Activated T-cell treated with anti-CD3 and anti-CD28 coated beads for 4 hours (primary cell): Measurements from ENCODE around the gene FAM131A.

Experiments used
- DNase-seq: peaks from one replicate; pipeline ENCODE4 v3.0.0-alpha.2; 2020

The FAM131A gene

DNA sequence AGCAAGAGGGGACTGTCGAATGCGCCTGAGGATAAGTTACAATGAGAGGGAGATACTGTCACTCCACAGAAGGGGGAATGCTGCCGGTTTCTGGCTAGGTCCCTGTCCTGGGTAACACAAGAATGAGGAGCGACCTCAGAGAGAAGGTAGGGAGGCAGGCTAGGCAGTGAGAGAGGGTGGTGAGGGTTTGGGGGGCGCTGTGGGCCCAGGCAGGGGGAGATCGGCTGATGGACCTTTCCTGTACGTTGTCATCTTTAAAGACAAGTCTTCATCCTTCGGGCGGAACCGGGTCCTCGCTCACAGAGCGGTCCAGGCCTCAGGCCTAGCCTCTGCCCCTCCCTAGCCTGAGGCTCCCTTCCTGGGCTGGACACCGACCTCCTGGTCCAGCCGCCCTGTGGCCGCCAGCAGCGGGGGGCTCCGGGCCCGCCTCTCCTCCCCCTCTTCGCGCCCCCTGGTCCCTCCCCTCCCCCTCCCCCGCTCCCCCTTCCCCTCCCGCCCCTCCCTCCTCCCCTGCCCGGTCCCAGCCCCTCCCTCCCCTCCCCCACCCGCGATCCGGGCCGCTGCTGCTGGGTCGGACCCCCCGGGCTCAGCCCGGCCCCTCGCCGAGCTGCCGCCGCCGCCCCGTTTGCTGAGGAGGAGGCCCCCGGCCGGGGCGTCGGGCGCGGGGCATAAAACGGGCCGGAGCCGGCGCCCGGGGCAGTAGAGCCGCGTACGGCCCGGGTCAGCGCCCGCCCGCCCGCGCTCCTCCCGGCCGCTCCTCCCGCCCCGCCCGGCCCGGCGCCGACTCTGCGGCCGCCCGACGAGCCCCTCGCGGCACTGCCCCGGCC lies 42.2 kb downstream of the FAM131A start, which contains the start of gene CHRD:
CHRD (plus strand) TSS at position 697 of the 827 bp plus-strand sequence. CDS start 265 bp downstream, outside the sequence.
- DNase-seq: no peak

DNA sequence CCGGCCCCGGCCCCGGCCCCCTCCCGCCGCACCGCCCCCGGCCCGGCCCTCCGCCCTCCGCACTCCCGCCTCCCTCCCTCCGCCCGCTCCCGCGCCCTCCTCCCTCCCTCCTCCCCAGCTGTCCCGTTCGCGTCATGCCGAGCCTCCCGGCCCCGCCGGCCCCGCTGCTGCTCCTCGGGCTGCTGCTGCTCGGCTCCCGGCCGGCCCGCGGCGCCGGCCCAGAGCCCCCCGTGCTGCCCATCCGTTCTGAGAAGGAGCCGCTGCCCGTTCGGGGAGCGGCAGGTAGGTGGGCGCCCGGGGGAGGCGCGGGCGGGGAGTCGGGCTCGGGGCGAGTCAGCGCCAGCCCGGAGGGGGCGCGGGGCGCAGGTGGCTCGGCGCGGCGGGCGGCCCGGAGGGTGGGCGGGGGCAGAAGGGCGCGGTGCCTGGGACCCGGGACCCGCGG lies 42.8 kb downstream of the FAM131A start:
- DNase-seq: no peak

DNA sequence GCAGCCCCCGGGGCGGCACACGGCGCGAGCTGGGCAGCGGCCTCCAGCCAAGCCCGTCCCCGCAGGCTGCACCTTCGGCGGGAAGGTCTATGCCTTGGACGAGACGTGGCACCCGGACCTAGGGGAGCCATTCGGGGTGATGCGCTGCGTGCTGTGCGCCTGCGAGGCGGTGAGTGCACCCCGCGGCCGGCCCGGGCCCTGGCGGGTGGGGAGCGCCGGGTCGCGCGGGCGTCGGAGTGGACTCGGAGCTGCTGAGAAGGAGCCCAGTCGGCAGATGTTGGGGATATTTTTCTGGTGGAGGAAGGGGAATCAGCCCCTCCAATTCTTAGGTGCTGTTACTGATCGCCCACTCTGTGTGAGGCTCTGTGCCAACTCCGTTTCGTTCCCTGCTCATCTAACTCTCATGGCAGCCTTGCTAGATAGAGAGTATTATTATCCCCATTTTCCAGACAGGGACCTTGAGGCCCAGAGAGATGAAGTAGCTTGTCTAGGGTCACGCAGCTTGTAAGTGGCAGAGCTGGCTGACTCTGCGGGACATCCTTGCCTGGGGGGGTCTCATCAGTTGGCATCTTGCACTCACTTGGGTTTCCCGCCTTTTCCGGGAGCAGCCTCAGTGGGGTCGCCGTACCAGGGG lies 43.3 kb downstream of the FAM131A start:
- no peak for DNase-seq

GRCh38 chr3:184381261-184382224 lies 44.1 kb downstream of the FAM131A start:
- no peak for DNase-seq

GRCh38 chr3:184382326-184383032 lies 45.1 kb downstream of the FAM131A start:
- DNase-seq: no peak

DNA sequence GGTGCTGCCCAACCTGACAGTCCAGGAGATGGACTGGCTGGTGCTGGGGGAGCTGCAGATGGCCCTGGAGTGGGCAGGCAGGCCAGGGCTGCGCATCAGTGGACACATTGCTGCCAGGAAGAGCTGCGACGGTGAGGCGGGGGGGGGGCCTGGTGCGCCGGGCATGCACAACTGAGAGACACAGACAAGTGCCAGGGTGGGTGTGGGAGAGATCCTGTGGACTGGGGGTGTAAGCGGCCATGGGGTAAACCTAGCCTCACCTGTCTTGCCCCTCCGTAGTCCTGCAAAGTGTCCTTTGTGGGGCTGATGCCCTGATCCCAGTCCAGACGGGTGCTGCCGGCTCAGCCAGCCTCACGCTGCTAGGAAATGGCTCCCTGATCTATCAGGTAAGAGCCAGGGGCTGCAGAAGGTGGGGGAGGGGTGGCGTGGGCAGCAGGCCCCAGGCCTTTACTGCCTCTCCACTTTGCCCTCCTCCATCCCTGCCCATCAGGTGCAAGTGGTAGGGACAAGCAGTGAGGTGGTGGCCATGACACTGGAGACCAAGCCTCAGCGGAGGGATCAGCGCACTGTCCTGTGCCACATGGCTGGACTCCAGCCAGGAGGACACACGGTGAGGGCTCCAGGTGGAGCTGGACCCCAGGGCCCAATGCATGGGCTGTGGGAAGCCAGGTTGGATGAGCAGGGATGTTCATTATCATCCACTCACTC lies 45.8 kb downstream of the FAM131A start:
- no peak for DNase-seq

- no peak for DNase-seq
These were observed 46.9 kb downstream of the FAM131A start for GRCh38 chr3:184384342-184384741.

DNA sequence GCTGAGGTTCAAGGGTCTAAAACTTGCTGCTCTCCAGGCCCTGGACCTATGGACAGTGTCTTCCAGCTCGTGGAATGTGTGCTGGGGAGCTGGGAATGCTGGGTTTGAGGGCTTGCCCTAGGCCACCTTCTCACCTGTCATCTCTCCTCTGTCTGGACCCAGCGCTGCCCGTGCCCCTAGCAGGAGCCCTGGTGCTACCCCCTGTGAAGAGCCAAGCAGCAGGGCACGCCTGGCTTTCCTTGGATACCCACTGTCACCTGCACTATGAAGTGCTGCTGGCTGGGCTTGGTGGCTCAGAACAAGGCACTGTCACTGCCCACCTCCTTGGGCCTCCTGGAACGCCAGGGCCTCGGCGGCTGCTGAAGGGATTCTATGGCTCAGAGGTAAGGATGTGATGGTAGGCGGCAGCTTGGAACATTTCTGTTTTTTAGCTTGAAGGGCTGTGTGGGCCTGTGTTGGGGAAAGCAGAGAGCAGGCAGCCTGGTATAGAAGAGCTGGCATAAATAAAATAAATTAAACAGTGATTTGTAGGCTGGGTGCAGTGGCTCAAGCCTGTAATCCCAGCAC lies 47.5 kb downstream of the FAM131A start:
- DNase-seq: no peak

DNA sequence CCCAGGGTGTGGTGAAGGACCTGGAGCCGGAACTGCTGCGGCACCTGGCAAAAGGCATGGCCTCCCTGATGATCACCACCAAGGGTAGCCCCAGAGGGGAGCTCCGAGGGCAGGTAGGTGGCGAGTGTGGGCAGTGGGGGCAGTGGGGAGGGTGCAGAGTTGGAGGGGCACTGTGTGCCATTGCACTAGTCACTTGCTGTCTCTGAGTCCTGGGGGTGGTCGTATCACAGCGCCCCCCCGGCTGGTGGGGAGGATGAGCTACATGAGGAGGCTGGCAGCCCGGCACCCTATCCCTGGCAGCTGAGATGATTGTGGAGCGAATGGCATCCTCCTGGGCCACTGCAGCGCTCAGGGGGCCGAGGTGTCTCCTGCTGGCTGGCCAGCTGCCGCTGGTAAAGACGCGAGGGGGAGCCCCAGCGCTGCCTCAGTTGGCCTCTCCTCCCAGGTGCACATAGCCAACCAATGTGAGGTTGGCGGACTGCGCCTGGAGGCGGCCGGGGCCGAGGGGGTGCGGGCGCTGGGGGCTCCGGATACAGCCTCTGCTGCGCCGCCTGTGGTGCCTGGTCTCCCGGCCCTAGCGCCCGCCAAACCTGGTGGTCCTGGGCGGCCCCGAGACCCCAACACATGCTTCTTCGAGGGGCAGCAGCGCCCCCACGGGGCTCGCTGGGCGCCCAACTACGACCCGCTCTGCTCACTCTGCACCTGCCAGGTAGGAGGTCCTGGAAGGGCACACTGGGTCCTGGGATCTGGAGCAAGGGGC lies 48.8 kb downstream of the FAM131A start:
- DNase-seq: no peak

DNA sequence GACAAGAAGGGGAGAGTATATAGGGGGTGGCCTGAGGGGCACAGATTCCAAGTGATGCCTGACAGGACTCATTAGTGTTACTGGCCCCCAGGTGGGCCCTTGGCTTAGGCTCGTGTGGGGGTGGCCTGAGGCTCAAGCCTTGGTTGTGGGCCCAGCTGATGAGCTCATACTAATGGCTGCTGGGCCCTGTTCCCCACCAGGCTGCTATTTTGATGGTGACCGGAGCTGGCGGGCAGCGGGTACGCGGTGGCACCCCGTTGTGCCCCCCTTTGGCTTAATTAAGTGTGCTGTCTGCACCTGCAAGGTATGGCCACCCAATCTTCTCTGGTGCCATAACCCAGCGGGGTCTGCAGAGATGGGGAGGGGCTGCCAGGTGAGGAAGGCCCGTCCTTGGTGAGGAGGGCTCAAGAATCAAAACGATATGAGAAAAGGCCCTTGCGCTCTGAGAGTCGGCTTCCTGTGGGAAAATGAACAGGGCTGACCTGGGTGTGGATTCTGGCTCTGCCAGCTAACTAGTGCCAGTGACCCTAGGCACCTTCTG lies 49.8 kb downstream of the FAM131A start:
- no peak for DNase-seq

GRCh38 chr3:184388164-184388935 lies 51.0 kb downstream of the FAM131A start:
- DNase-seq: no peak

GRCh38 chr3:184388936-184389230 lies 51.5 kb downstream of the FAM131A start:
- DNase-seq: no peak

DNA sequence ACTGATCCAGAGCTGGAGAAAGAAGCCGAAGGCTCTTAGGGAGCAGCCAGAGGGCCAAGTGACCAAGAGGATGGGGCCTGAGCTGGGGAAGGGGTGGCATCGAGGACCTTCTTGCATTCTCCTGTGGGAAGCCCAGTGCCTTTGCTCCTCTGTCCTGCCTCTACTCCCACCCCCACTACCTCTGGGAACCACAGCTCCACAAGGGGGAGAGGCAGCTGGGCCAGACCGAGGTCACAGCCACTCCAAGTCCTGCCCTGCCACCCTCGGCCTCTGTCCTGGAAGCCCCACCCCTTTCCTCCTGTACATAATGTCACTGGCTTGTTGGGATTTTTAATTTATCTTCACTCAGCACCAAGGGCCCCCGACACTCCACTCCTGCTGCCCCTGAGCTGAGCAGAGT lies 52.0 kb downstream of the FAM131A start:
- DNase-seq: no peak

DNA sequence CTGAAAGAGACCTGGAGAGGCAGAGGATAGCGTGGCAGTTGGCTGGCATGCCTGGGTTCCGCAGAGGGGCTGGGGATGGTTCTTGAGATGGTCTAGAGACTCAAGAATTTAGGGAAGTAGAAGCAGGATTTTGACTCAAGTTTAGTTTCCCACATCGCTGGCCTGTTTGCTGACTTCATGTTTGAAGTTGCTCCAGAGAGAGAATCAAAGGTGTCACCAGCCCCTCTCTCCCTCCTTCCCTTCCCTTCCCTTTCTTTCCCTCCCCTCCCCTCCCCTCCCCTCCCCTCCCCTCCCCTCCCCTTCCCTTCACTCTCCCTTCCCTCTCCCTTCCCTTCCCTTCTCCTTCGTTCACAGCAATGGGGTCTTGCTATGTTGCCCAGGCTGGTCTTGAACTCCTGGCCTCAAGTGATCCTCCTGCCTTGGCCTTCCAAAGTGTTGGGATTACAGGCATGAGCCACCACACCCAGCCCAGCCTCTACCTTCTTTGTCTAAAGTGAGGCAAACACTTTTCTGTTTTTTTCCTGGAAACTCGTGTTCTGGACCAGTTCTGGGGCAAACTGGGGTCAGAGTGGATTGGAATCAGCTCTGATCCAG lies 52.6 kb downstream of the FAM131A start:
- no peak for DNase-seq

GRCh38 chr3:184391266-184391665 lies 53.9 kb downstream of the FAM131A start:
- no peak for DNase-seq

DNA sequence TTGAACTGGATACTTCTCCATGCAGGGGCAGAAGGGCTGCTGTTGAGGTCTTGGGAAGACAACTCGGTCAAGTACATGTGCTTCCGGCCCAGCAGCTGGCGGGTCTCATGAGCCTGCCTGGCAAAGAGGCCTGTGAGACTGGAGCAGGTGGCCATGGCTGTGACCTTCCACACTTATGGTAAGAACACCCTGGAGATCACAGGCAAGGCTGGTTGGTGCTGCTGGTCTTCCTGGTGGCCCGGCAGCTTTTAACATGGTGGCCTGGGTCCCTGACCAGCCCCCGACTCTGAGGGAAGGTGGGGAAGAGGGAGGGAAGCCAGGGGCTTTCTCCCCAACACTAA lies 57.9 kb downstream of the FAM131A start:
- no peak for DNase-seq
